A549 (cell line): ENCODE measurements around the gene PRKAG2. TPM values are rescaled to one million over a fixed set of nuclear protein-coding genes. Genes with fewer than 3 reads are reported as not detected.

ENCODE experiments used
- ATAC-seq, 2 experiments: fragments of 200-7000 bp in 1 of 2; fragments of >200 bp in 1 of 2; cut with Nextera tagmentation in 1 of 2; cut with Tn5 transposase in 1 of 2; 3 replicates each; pipeline versions ENCODE4 v1.8.0 to v1.9.1; 2018 to 2020; ENCODE audit warnings: mild to moderate bottlenecking in 1 of 2, moderate library complexity in 1 of 2
- CTCF ChIA-PET: fragments of 300-600 bp; sonication (Branson Sonifier 250); formaldehyde crosslinking; extraction: SDS; loops from one replicate; lab custom pipeline; 2021; ENCODE audit warnings: antibody characterized with exemption, inconsistent platforms; lab: Yijun Ruan, JAX
- POLR2A ChIA-PET: fragments of 350-600 bp; formaldehyde crosslinking; extraction: SDS; loops from one replicate; lab custom pipeline; 2021; ENCODE audit warnings: antibody characterized with exemption, inconsistent platforms; lab: Yijun Ruan, JAX
- DNase-seq, 2 experiments: peaks; one replicate each; pipeline versions ENCODE4 v3.0.0 to v3.0.0-alpha.2; 2011 to 2016; ENCODE audit warnings: low read depth in 1 of 2, low spot score in 1 of 2
- FAIRE-seq: peaks from 2 replicates; lab custom pipeline; 2011; peaks lifted over from hg19 to GRCh38; lab: Jason Lieb, UNC
- H3K27ac ChIP-seq, 2 experiments: fragments of >200 bp; sonication (Bioruptor Twin); formaldehyde crosslinking; 3 replicates each; pipeline ENCODE4 v1.5.1; 2016 to 2017
- H3K4me1 ChIP-seq: fragments of >200 bp; sonication (Bioruptor Twin); formaldehyde crosslinking; 3 replicates; pipeline ENCODE4 v1.6.1; 2016
- H3K4me2 ChIP-seq: fragments of >200 bp; sonication (Bioruptor Twin); formaldehyde crosslinking; 3 replicates; pipeline ENCODE4 v1.6.1; 2016
- H3K4me3 ChIP-seq: fragments of >200 bp; sonication (Bioruptor Twin); formaldehyde crosslinking; 3 replicates; pipeline ENCODE4 v1.5.1; 2016
- H3K9me3 ChIP-seq: fragments of >200 bp; sonication (Bioruptor Twin); formaldehyde crosslinking; 3 replicates; pipeline ENCODE4 v1.6.1; 2016
- CHD4 ChIP-seq: fragments of 200-600 bp; sonication (generic); IDR thresholded peaks from 2 replicates; pipeline ENCODE4 v1.6.1; 2016; ENCODE audit warnings: antibody characterized with exemption, mild to moderate bottlenecking, borderline replicate concordance
- ESRRA ChIP-seq: fragments of 150-350 bp; IDR thresholded peaks from 2 replicates; pipeline ENCODE4 v1.6.1; 2014; ENCODE audit warnings: mild to moderate bottlenecking, low read length, borderline replicate concordance
- FOSB ChIP-seq: fragments of 250-450 bp; sonication (Bioruptor Pico); IDR thresholded peaks from 2 replicates; pipeline ENCODE4 v1.5.0; 2020; ENCODE audit warnings: mild to moderate bottlenecking, moderate library complexity
- FOSL2 ChIP-seq, 2 experiments: fragments of 450-650 bp in 1 of 2; fragments of >200 bp in 1 of 2; sonication (Bioruptor Twin) in 1 of 2; formaldehyde crosslinking; IDR thresholded peaks; 2 replicates each; pipeline versions ENCODE4 v1.5.0 to v1.6.1; 2016 to 2020; ENCODE audit warnings: mild to moderate bottlenecking in 1 of 2, moderate library complexity in 1 of 2
- FOXS1 ChIP-seq: fragments of 250-450 bp; sonication (Bioruptor Pico); IDR thresholded peaks from 2 replicates; pipeline ENCODE4 v1.5.0; 2020; ENCODE audit warnings: mild to moderate bottlenecking, moderate library complexity
- GATA3 ChIP-seq: IDR thresholded peaks from 2 replicates; pipeline ENCODE4 v1.6.1; 2012; ENCODE audit warnings: borderline replicate concordance
- HMGXB4 ChIP-seq: fragments of 250-450 bp; sonication (Bioruptor Pico); IDR thresholded peaks from 2 replicates; pipeline ENCODE4 v1.5.0; 2021; ENCODE audit warnings: mild to moderate bottlenecking, moderate library complexity, borderline replicate concordance
- JUN ChIP-seq, 2 experiments: fragments of >200 bp; sonication (Bioruptor Twin); formaldehyde crosslinking; IDR thresholded peaks; 2 replicates in 1 of 2; 3 replicates in 1 of 2; pipeline ENCODE4 v1.6.1; 2016 to 2017
- MYC ChIP-seq: IDR thresholded peaks from 2 replicates; pipeline ENCODE4 v1.6.1; 2012; ENCODE audit warnings: mild to moderate bottlenecking, inconsistent platforms, low read length, improper control_type of control experiment, borderline replicate concordance
- NPAS2 ChIP-seq: fragments of 250-450 bp; sonication (Bioruptor Pico); IDR thresholded peaks from 2 replicates; pipeline ENCODE4 v1.8.0; 2022; ENCODE audit warnings: mild to moderate bottlenecking, moderate library complexity, borderline replicate concordance
- NR3C1 ChIP-seq: fragments of >200 bp; sonication (Bioruptor Twin); formaldehyde crosslinking; IDR thresholded peaks from 3 replicates; pipeline ENCODE4 v1.6.1; 2017
- PHF8 ChIP-seq: fragments of 200-600 bp; sonication (generic); IDR thresholded peaks from 2 replicates; pipeline ENCODE4 v1.6.1; 2016; ENCODE audit warnings: low read depth, mild to moderate bottlenecking, antibody characterized with exemption, moderate library complexity, borderline replicate concordance
- POLR2AphosphoS2 ChIP-seq: conservative IDR thresholded peaks from 2 replicates; pipeline ENCODE4 v1.6.1; 2012; ENCODE audit warnings: low read length, improper control_type of control experiment, inconsistent platforms
- RAD21 ChIP-seq, 2 experiments: fragments of >200 bp in 1 of 2; sonication (Bioruptor Twin) in 1 of 2; formaldehyde crosslinking in 1 of 2; IDR thresholded peaks in 1 of 2; conservative IDR thresholded peaks in 1 of 2; 2 replicates in 1 of 2; 3 replicates in 1 of 2; pipeline ENCODE4 v1.6.1; 2012 to 2018; ENCODE audit warnings: inconsistent platforms in 1 of 2
- RCOR1 ChIP-seq: fragments of 150-350 bp; IDR thresholded peaks from 2 replicates; pipeline ENCODE4 v1.6.1; 2014; ENCODE audit warnings: antibody characterized with exemption, low read length, low read depth
- SREBF2 ChIP-seq: fragments of 450-650 bp; IDR thresholded peaks from 2 replicates; pipeline ENCODE4 v1.6.1; 2014; ENCODE audit warnings: mild to moderate bottlenecking, moderate library complexity
- TFCP2L1 ChIP-seq: fragments of 250-450 bp; sonication (Bioruptor Pico); IDR thresholded peaks from 2 replicates; pipeline ENCODE4 v1.5.0; 2021; ENCODE audit warnings: mild to moderate bottlenecking
- USF2 ChIP-seq: fragments of 450-650 bp; IDR thresholded peaks from 2 replicates; pipeline ENCODE4 v1.6.1; 2014; ENCODE audit warnings: antibody characterized with exemption
- ZC3H11A ChIP-seq: fragments of 450-650 bp; IDR thresholded peaks from 2 replicates; pipeline ENCODE4 v1.6.1; 2014; ENCODE audit warnings: antibody characterized with exemption, mild to moderate bottlenecking
- WGBS: methylation state at CpG from one replicate; pipeline ENCODE4 v1.1.6; 2017; ENCODE audit errors: missing lambda C conversion rate; 5-methylcytosine and 5-hydroxymethylcytosine counted together
- polyA plus RNA-seq, 4 experiments: library from polyadenylated mRNA; depleted of rRNA in 3 of 4; stranded (reverse); fragments of >200 nt; fragmentation: RNase III in 1 of 4; extraction: RNeasy Plus Mini Kit Qiagen cat#74134 plus additional on column Dnase treatment in 1 of 4; gene quantifications; 2 replicates in 3 of 4; 3 replicates in 1 of 4; pipeline ENCODE4 v1.2.3, GENCODE V29; 2011 to 2017
- TF ChIP-seq, protein P1 (sequence below): fragments of >200 bp; sonication (Bioruptor Twin); formaldehyde crosslinking; IDR thresholded peaks from 3 replicates; pipeline ENCODE4 v1.6.1; 2016

PRKAG2 gene
- polyA plus RNA-seq, 2 of the 4 experiments (the other 2 are of a cell fraction), result 26.5 to 31.7 TPM

DNA sequence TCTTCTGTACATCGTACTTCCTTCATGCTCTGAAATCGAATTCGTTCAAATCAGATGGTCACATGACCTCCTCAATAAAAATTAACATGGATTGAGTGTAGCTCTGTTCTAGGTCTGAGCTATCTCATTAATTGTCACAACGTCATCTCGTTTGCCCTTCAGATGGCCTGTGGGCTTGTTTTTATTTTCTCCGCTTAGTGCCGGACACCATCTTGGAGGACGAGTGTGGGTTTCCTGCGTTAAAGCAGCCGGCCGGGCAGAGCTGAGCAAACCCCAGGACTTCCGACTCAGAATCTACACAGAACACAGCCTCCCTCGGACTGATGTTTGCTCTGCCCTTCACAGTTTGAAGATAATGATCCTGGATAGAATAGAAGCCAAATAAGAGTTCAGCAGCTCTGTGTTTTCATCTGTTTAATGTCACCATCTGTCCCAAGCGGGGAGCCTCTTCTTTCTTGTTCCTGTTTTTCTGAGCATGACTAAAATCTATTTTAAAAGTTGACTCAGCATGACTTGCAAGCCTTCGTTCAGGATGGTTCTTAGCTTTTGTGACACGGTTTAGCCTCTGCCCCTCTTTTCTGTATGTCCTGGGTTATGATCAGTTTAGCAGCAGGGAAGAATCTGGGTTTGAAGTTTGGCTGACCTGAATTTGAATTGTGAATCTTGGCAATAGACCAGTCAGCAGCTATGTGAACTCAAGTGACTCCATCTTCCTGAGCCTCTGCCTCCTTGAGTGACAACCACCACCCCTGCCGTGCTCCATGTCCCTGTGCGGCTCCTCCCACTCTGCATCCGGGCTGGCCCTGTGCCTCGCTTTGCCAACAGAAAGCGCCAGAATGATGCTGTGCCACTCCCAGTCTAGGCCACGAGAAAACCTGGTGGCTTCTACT is 48.8 kb upstream of the PRKAG2 start:
- H3K27ac ChIP-seq, result no peak overlapping the region; a peak in 1 of 6 replicates
- no peak overlapping the region for H3K4me2 ChIP-seq
- DNase-seq, result no peak
- POLR2A ChIA-PET, result no interaction called here
- no peaks in the 10 kb centered on the region for H3K9me3 ChIP-seq
- peaks cover 7% of the 10 kb centered on the region; the same call in 2 of the 3 replicates for H3K4me1 ChIP-seq
- CTCF ChIA-PET, result interaction anchor here (1.3 to 1.6 kb wide), 3 partner anchors 9 to 149 kb away, joined by 3 to 5 read pairs (median 3); no protein-coding TSS in a partner anchor
- no peak for ATAC-seq
- 80% methylated on average over 22 of the region's 22 CpGs for WGBS
- TF ChIP-seq USF2 (peak; percentile 14; the same call in 1 of the 2 replicates), JUN (IDR thresholded peaks at IDR 0.05) (no peak)
- H3K4me3 ChIP-seq, result no peak overlapping the region
- FAIRE-seq, result no peak

GRCh38 chr7:151924508-151924907 is 47.6 kb upstream of the PRKAG2 start:
- Histone ChIP-seq H3K4me2 (no peak overlapping the region), H3K27ac (no peak overlapping the region; a peak in 1 of 6 replicates), H3K4me3 (no peak overlapping the region), H3K4me1 (peaks cover 7% of the 10 kb centered on the region; the same call in 2 of the 3 replicates), H3K9me3 (no peaks in the 10 kb centered on the region)
- 85% methylated on average over 8 of the region's 8 CpGs for WGBS
- CTCF ChIA-PET, result interaction anchor here (2.3 to 2.7 kb wide), 3 partner anchors 8 to 142 kb away, joined by 6 to 13 read pairs (median 12); no protein-coding TSS in a partner anchor
- DNase-seq, result no peak
- ATAC-seq, result no peak
- POLR2A ChIA-PET, result no interaction called here
- TF ChIP-seq POLR2AphosphoS2, result no peak
- FAIRE-seq, result no peak

GRCh38 chr7:151924001-151924400 is 47.1 kb upstream of the PRKAG2 start:
- CTCF ChIA-PET, result interaction anchor here (2.3 to 2.7 kb wide), 3 partner anchors 8 to 141 kb away, joined by 6 to 13 read pairs (median 12); no protein-coding TSS in a partner anchor
- H3K4me2 ChIP-seq, result peak overlapping the region; percentile 45; the same call in 1 of the 3 replicates
- peaks cover 8% of the 10 kb centered on the region; the same call in 2 of the 3 replicates for H3K4me1 ChIP-seq
- TF ChIP-seq ESRRA, result no peak
- TF ChIP-seq FOSL2 (IDR thresholded peaks at IDR 0.05), result no peak
- TF ChIP-seq FOSL2 (CRISPR knock-in tag; IDR thresholded peaks at IDR 0.05), result no peak
- TF ChIP-seq FOXS1 (CRISPR knock-in tag), result no peak
- no peak for TF ChIP-seq NR3C1
- no peak for TF ChIP-seq CHD4
- no peak for TF ChIP-seq PHF8
- TF ChIP-seq GATA3, result no peak
- TF ChIP-seq NPAS2 (CRISPR knock-in tag), result no peak
- TF ChIP-seq, all 56 proteins: peak for 0
- DNase-seq, result no peak
- Histone ChIP-seq H3K4me3 (no peak overlapping the region), H3K9me3 (no peaks in the 10 kb centered on the region), H3K27ac (peak overlapping the region in 1 of 2 experiments; percentile 49; a peak in 1 of 6 replicates)
- ATAC-seq, result no peak
- WGBS, result 69% methylated on average over 9 of the region's 9 CpGs
- POLR2A ChIA-PET, result no interaction called here
- no peak for FAIRE-seq

GRCh38 chr7:151923097-151923876 is 46.4 kb upstream of the PRKAG2 start:
- H3K4me3 ChIP-seq, result no peak overlapping the region
- peak overlapping the region; percentile 45 for H3K4me2 ChIP-seq
- ATAC-seq, result peak in 1 of 2 experiments; percentile 46; a peak in 2 of 6 replicates
- H3K4me1 ChIP-seq, result peaks cover 16% of the 10 kb centered on the region
- ChIA-PET CTCF (interaction anchor here (2.3 to 2.7 kb wide), 3 partner anchors 9 to 141 kb away, joined by 6 to 13 read pairs (median 12); no protein-coding TSS in a partner anchor), POLR2A (no interaction called here)
- H3K9me3 ChIP-seq, result no peaks in the 10 kb centered on the region
- FAIRE-seq, result no peak
- 38% methylated on average over 16 of the region's 16 CpGs for WGBS
- H3K27ac ChIP-seq, result peak overlapping the region in 1 of 2 experiments; percentile 20; a peak in 1 of 6 replicates
- no peak for DNase-seq
- no peak for TF ChIP-seq FOXS1 (CRISPR knock-in tag)
- TF ChIP-seq TFCP2L1 (CRISPR knock-in tag), result no peak
- TF ChIP-seq, protein P1, sequence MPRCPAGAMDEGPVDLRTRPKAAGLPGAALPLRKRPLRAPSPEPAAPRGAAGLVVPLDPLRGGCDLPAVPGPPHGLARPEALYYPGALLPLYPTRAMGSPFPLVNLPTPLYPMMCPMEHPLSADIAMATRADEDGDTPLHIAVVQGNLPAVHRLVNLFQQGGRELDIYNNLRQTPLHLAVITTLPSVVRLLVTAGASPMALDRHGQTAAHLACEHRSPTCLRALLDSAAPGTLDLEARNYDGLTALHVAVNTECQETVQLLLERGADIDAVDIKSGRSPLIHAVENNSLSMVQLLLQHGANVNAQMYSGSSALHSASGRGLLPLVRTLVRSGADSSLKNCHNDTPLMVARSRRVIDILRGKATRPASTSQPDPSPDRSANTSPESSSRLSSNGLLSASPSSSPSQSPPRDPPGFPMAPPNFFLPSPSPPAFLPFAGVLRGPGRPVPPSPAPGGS, result no peak
- no peak for TF ChIP-seq FOSB
- TF ChIP-seq RAD21 (conservative IDR thresholded peaks at IDR 0.05 in 1 of 2, IDR thresholded peaks at IDR 0.05 in 1 of 2), result no peak
- no peak for TF ChIP-seq RCOR1
- no peak for TF ChIP-seq SREBF2
- TF ChIP-seq PHF8, result no peak
- TF ChIP-seq HMGXB4, result no peak
- no peak for TF ChIP-seq ZC3H11A
- no peak for TF ChIP-seq MYC
